Memory B cell (primary cell): ENCODE measurements around the gene PADI2.
A peak's percentile ranks its signal among the peaks of the same experiment; 100 is the strongest.

ENCODE experiments used
- ATAC-seq: fragments of 150-1000 bp; cut with Tn5 transposase; 2 replicates; pipeline ENCODE4 v1.10.0; 2021; ENCODE audit warnings: low read depth, mild to moderate bottlenecking, moderate library complexity
- DNase-seq, 2 donors: peaks; one replicate each; pipeline ENCODE4 v3.0.0; 2022; ENCODE audit warnings: low spot score in 2 of 2
- H3K27ac Mint-ChIP-seq: one replicate; pipeline ENCODE4 v1.8.0; 2022; ENCODE audit warnings: mild to moderate bottlenecking, moderate library complexity, mixed read lengths
- H3K27me3 Mint-ChIP-seq: one replicate; pipeline ENCODE4 v1.8.0; 2022; ENCODE audit warnings: mixed read lengths
- H3K36me3 Mint-ChIP-seq: one replicate; pipeline ENCODE4 v1.8.0; 2022; ENCODE audit warnings: mild to moderate bottlenecking, mixed read lengths
- H3K4me1 Mint-ChIP-seq: one replicate; pipeline ENCODE4 v1.8.0; 2022; ENCODE audit warnings: mixed read lengths
- H3K4me3 Mint-ChIP-seq: one replicate; pipeline ENCODE4 v1.8.0; 2022; ENCODE audit warnings: mild to moderate bottlenecking, moderate library complexity, mixed read lengths
- H3K9me3 Mint-ChIP-seq: one replicate; pipeline ENCODE4 v1.8.0; 2022; ENCODE audit warnings: mixed read lengths

PADI2 gene

DNA sequence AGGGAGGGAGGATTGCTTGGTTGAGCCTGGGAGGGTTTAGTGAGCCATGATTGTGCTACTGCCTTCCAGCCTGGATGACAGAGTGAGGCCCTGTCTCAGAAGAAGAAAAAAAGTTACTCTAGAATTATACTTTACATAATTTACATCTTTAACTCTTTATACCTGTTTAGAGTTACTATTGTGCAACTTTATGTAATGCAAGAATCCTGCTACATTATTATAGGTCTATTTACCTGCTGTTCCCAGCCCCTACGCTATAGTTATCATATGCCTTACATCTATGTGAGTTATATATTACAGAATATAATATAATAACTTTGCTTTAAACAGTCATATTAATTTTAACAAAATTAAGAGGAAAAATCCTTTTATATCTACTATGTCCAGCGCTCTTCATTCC lies 79.7 kb downstream of the PADI2 start:
- peaks cover 17% of the 10 kb centered on the region for H3K36me3 Mint-ChIP-seq
- ATAC-seq (no peak), DNase-seq (no peak)
- peaks cover 4% of the 10 kb centered on the region for H3K4me1 Mint-ChIP-seq
- no peak overlapping the region for H3K4me3 Mint-ChIP-seq
- no peak overlapping the region for H3K27ac Mint-ChIP-seq
- no peaks in the 10 kb centered on the region for H3K27me3 Mint-ChIP-seq
- no peaks in the 10 kb centered on the region for H3K9me3 Mint-ChIP-seq

DNA sequence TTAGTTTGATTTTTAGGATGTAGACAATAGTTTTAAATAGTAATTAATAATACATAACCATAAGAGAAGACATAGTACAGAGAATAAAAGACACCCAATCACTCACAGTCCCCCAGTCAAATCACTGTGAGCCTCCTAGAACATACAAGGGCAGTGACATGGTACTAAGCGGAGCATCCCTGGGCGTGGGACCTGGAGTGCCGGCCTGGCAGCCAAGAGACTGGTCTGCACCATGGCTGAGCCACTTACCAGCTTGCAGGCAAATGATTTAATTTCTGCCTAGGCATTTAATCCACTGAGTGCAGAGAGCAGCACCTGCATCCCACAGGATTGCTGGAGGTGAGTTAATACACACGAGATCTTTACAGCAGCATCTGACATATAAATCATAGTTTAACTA lies 85.8 kb downstream of the PADI2 start:
- no peak for DNase-seq
- Mint-ChIP-seq H3K36me3 (peaks cover 8% of the 10 kb centered on the region), H3K9me3 (no peaks in the 10 kb centered on the region), H3K4me1 (peaks cover 2% of the 10 kb centered on the region), H3K27me3 (no peaks in the 10 kb centered on the region), H3K27ac (no peak overlapping the region), H3K4me3 (no peak overlapping the region)
- no peak for ATAC-seq

DNA sequence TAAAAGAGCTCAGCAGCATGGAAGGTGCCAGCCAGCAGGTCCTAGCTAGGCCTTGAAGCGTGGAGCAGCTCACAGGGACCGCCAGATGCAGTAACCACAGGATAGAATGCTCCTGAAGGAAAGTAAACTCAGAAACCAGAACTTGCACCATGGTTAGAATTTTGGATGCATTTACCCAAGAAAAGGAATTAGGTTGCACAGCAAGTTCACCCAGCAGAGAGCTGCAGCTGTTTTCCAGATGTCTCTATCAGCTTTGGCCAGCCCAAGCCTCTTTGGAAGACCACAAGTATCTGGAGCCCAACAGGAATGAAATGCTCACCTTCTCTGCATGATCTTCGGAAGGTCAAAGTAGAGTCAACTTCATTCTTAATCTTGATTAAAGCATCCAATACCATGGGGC lies 86.5 kb downstream of the PADI2 start:
- H3K9me3 Mint-ChIP-seq, result no peaks in the 10 kb centered on the region
- DNase-seq (no peak), ATAC-seq (no peak)
- H3K27ac Mint-ChIP-seq, result no peak overlapping the region
- peaks cover 8% of the 10 kb centered on the region for H3K36me3 Mint-ChIP-seq
- H3K4me3 Mint-ChIP-seq, result no peak overlapping the region
- H3K27me3 Mint-ChIP-seq, result no peaks in the 10 kb centered on the region
- H3K4me1 Mint-ChIP-seq, result no peaks in the 10 kb centered on the region

DNA sequence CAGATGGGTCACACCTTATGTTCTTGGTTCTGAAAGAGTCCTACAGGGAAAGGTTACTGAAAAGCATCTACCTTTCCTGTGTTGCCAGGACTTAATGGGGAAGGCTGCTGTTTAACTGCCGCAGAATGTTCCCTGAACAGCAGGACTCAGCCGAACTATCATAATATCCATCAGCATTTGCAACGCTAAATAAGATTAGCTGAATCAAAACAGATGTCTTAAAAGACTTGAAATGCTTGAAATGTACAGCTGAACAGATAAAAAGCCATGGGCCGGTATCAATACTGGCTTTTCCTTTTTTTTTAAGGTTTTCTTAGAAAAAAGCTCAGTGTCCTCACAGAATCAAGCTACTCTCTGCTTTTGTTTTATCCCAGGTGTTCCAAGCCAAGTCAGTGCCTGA lies 87.8 kb downstream of the PADI2 start:
- Mint-ChIP-seq H3K4me1 (no peaks in the 10 kb centered on the region), H3K9me3 (no peaks in the 10 kb centered on the region), H3K27me3 (no peaks in the 10 kb centered on the region), H3K27ac (no peak overlapping the region), H3K4me3 (no peak overlapping the region), H3K36me3 (peaks cover 12% of the 10 kb centered on the region)
- no peak for ATAC-seq
- DNase-seq, result no peak

DNA sequence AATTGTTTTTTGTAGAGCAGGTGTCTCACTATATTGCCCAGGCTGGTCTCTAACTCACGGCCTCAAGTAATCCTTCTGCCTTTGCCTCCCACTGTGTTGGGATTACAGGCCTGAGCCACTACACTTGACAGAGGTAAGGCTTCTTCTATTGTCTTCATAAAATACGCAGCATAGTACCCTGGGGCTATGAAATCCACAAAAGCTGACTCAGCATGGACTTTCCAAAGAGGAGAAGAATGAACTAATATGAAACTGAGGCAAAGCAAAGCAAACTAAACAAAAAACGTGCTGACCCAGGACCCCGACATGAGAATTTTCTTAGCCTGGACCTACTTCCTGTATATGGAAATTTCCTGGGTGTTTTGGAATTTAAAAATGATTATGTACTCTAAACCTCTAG lies 89.0 kb downstream of the PADI2 start:
- no peak for ATAC-seq
- H3K4me1 Mint-ChIP-seq, result no peaks in the 10 kb centered on the region
- no peaks in the 10 kb centered on the region for H3K9me3 Mint-ChIP-seq
- H3K27ac Mint-ChIP-seq, result peak overlapping the region; percentile 60
- peaks cover 12% of the 10 kb centered on the region for H3K36me3 Mint-ChIP-seq
- H3K4me3 Mint-ChIP-seq, result no peak overlapping the region
- H3K27me3 Mint-ChIP-seq, result no peaks in the 10 kb centered on the region
- DNase-seq, result no peak

DNA sequence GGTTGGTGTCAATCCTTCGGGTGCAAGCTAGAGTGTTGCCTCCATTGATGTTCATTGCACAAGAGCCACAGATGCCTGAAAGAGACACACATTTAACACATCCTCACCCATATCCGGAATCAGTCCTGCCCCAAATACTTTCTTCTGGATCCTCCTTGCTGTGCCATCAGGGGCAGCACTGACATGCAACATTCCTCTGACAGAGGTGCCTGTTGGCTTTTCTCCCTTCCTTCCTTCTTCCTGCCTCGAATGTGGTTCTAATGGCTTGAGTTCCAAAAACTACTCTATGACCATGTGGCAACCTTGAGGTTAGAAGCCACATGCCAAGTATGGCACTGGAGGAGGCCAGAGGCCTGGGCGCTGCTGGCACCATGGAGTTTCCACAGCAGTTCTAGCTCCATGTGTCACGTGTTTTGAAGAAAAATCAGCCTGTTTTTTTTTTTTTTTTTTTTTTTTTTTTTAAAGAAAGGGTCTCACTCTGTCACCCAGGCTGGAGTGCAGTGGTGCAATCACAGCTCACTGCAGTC lies 90.5 kb downstream of the PADI2 start:
- Mint-ChIP-seq H3K4me3 (no peak overlapping the region), H3K27me3 (no peaks in the 10 kb centered on the region), H3K4me1 (peaks cover 3% of the 10 kb centered on the region), H3K27ac (no peak overlapping the region), H3K36me3 (peaks cover 16% of the 10 kb centered on the region), H3K9me3 (no peaks in the 10 kb centered on the region)
- ATAC-seq (no peak), DNase-seq (no peak)

DNA sequence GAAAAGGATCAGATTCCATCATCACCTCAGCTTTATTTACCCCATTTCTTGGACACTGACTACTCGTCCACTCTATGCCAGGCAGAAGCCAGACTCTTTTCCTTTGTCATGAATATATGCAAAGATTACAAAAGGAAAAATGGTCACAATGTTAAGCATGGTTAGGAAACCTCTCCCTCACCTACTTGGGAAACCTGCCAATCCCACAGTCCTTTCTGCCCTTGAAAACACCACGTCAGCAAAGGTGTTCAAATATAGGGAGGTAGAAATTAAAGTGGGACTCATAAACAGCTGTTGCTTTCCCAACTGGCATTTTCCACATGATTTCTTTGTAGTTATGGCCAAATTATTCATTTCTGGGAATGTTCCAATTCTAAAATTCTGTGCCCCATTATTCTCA lies 91.4 kb downstream of the PADI2 start:
- DNase-seq (no peak), ATAC-seq (no peak)
- H3K4me3 Mint-ChIP-seq, result no peak overlapping the region
- no peaks in the 10 kb centered on the region for H3K9me3 Mint-ChIP-seq
- peaks cover 6% of the 10 kb centered on the region for H3K4me1 Mint-ChIP-seq
- no peaks in the 10 kb centered on the region for H3K27me3 Mint-ChIP-seq
- peaks cover 15% of the 10 kb centered on the region for H3K36me3 Mint-ChIP-seq
- H3K27ac Mint-ChIP-seq, result no peak overlapping the region

DNA sequence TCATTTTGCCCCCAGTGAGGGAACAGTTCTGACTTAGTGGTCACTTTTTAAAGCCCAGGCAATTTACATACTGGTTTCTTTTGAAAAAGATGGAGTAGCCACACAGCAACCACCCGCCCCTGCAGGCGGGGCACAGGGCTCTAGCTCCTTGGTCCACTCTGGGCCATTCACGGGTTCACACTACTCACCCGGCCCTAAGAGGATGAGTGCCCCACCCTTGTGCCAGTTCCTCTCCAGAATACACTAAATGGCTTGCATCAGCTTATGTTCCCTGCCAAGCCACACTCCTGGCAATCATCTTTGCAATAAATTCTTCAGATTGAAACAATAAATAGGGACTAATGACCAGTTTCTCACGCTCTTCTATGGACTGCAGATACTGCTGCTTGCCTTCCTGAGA lies 91.8 kb downstream of the PADI2 start:
- no peak overlapping the region for H3K4me3 Mint-ChIP-seq
- H3K27me3 Mint-ChIP-seq, result no peaks in the 10 kb centered on the region
- DNase-seq (no peak), ATAC-seq (no peak)
- no peak overlapping the region for H3K27ac Mint-ChIP-seq
- H3K9me3 Mint-ChIP-seq, result no peaks in the 10 kb centered on the region
- peaks cover 17% of the 10 kb centered on the region for H3K36me3 Mint-ChIP-seq
- H3K4me1 Mint-ChIP-seq, result peaks cover 6% of the 10 kb centered on the region

DNA sequence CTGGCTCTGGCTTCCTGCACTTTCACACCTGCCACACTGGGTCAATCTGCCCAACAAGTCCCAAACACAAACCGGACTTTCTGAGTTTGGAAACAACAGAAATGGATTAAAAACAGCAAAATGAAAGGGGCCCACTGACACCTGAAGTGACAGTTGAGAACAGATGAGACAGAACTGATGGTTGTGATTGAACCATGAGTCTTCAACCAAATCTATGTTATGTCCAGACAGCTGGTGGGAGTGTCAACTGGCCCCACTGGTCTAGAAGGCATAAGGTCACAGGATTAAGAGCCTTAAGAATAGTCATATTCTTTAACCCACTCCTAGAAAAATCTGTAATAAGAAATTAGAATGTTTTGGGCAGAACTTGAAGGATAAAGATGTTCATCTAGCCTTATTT lies 94.5 kb downstream of the PADI2 start:
- Mint-ChIP-seq H3K4me1 (peaks cover 6% of the 10 kb centered on the region), H3K27ac (peak overlapping the region; percentile 69), H3K36me3 (peaks cover 25% of the 10 kb centered on the region), H3K9me3 (no peaks in the 10 kb centered on the region), H3K4me3 (no peak overlapping the region), H3K27me3 (no peaks in the 10 kb centered on the region)
- ATAC-seq, result no peak
- no peak for DNase-seq

DNA sequence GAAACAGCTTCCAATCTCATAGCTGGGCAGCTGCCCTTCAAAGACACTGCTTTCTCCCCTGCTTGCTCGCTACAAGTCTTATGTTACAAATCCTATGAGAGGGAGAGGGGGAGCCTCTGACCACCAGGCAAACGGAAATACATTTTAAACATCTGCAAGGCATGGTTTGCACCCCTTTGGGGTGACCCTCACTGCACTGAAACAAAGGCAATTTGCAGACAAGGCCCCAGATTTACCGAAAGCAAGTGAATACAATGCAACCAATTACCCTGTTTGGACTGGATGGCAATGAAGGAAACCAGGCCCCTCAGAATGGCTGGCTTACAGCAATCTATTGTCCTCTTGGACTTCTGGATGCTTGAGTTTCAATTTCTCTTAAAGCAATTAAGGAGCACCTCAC lies 95.7 kb downstream of the PADI2 start:
- Mint-ChIP-seq H3K4me3 (no peak overlapping the region), H3K9me3 (no peaks in the 10 kb centered on the region), H3K4me1 (peaks cover 15% of the 10 kb centered on the region), H3K27ac (peak overlapping the region; percentile 69), H3K36me3 (peaks cover 29% of the 10 kb centered on the region), H3K27me3 (no peaks in the 10 kb centered on the region)
- ATAC-seq (no peak), DNase-seq (no peak)

DNA sequence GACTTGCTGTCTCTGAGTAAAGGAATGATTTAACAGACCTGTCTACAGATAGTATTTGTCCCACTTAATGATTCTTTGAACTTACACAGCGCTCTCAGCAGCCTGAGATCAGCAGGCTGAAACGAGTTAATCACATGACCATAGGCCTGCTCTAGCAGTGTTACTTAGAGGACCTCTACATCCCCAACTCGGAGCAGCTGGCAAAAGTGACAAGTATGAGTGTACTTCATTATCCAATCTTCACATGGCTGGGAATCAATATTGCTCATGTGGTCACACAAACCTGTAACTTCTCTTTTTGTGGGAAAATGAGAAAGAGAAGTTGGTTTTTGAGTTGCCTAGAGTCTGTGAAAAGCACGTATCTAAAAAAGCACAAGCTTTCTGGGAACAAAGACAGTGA lies 96.1 kb downstream of the PADI2 start:
- H3K36me3 Mint-ChIP-seq, result peaks cover 29% of the 10 kb centered on the region
- H3K4me3 Mint-ChIP-seq, result no peak overlapping the region

DNA sequence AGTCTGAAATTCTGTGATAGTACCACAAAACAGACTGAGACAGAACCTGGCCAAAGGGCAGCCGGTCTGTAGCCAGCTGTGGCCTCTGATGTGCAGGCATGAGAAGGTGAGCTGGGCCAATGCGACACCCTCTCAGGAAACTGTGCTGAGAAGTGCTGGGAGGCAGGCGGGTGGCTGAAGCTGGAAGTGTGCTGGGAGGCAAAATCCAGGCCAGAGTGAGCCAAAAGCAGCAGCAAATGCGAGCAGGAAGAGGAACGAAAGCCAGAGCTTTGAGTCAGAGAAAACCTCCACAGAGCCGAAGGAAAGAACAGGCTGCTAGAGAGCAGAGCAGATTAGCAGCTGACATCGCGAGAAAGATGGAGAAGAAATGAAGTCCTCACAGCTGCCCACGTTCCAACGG lies 97.4 kb downstream of the PADI2 start:
- no peaks in the 10 kb centered on the region for H3K9me3 Mint-ChIP-seq
- no peaks in the 10 kb centered on the region for H3K27me3 Mint-ChIP-seq
- peaks cover 23% of the 10 kb centered on the region for H3K36me3 Mint-ChIP-seq
- no peak overlapping the region for H3K4me3 Mint-ChIP-seq
- H3K27ac Mint-ChIP-seq, result no peak overlapping the region
- H3K4me1 Mint-ChIP-seq, result peaks cover 15% of the 10 kb centered on the region
- DNase-seq (no peak), ATAC-seq (no peak)

More for the DNA sequence above, 96.1 kb downstream of the PADI2 start:
- peak; percentile 17 for ATAC-seq
- Mint-ChIP-seq H3K27ac (peak overlapping the region; percentile 69), H3K9me3 (no peaks in the 10 kb centered on the region), H3K27me3 (no peaks in the 10 kb centered on the region), H3K4me1 (peaks cover 15% of the 10 kb centered on the region)
- DNase-seq, result no peak

DNA sequence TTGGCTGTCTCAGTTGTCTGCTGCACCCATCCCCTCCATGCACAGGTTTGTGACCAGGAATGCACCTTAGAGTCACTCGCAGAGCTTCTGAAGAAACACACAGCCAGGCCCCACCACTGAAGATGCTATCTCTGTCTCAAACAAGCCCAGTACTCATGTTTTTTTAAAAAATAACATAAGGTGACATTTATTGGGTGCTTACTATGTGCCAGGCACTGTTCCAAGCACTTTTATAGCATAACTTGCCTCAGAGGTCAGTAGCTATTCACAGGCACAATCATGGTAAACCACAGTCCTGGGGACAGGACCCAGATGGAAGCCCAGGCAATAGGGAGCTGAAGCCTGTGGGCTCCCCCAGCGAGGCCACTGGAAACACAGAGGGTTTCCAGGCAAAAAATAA lies 98.7 kb downstream of the PADI2 start:
- H3K27ac Mint-ChIP-seq, result no peak overlapping the region
- H3K9me3 Mint-ChIP-seq, result no peaks in the 10 kb centered on the region
- H3K4me1 Mint-ChIP-seq, result peaks cover 15% of the 10 kb centered on the region
- no peak for ATAC-seq
- H3K27me3 Mint-ChIP-seq, result no peaks in the 10 kb centered on the region
- DNase-seq, result no peak
- no peak overlapping the region for H3K4me3 Mint-ChIP-seq
- H3K36me3 Mint-ChIP-seq, result peaks cover 23% of the 10 kb centered on the region

DNA sequence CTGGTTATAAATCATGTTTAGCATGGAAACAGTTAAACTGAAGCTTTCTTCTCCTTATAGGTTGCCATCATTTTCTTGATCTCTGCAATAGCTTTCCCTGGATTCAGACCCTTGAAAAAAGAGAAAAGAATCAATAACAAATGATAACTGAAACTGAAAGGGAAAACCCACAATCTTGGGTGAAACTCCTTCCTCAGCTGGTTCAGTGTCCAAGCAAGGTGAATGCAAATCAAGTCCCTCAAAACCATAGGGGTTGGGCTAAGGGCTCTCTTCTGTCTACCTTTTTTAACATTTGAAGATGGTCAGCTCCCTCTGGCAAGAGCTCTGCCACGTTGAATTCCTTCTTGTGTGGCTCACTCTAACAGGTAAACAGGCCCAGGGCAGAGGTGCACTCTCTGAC lies 100.4 kb downstream of the PADI2 start:
- Mint-ChIP-seq H3K36me3 (peaks cover 19% of the 10 kb centered on the region), H3K4me1 (peaks cover 14% of the 10 kb centered on the region), H3K4me3 (no peak overlapping the region), H3K9me3 (no peaks in the 10 kb centered on the region), H3K27me3 (no peaks in the 10 kb centered on the region), H3K27ac (peak overlapping the region; percentile 89)
- no peak for DNase-seq
- peak; percentile 69 for ATAC-seq

DNA sequence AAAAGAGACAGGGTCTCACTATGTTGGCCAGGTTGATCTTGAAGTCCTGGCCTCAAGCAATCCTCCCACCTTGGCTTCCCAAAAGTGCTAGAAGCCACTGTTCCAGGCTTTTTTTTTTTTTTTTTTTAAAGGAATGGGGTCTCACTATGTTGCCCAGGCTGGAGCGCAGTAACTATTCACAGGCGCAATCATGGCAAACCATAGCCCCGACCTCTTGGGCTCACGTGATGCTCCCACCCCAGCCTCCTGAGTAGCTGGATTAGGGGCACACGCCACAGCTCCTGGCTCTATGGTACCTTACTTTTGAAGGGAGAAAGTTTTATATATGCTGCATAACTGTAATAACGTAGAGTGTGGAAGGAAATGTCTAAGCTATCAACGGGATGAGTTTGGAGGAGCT lies 101.8 kb downstream of the PADI2 start:
- Mint-ChIP-seq H3K4me1 (peaks cover 14% of the 10 kb centered on the region), H3K4me3 (no peak overlapping the region), H3K27ac (peak overlapping the region; percentile 14), H3K36me3 (peaks cover 15% of the 10 kb centered on the region), H3K9me3 (no peaks in the 10 kb centered on the region), H3K27me3 (no peaks in the 10 kb centered on the region)
- no peak for ATAC-seq
- no peak for DNase-seq
